ENCODE measurements around the gene PTPN9.
"Not testable (repeated sequence)": the region's sequence is repeated elsewhere in the genome, so short reads cannot be mapped to it uniquely, and the experiment has no call there.

PTPN9 gene

GRCh38 chr15:75448171-75448570 lies 130.9 kb downstream of the PTPN9 start:
- H3K9me3 ChIP-seq (ENCODE audit: control insufficient read depth, insufficient read depth, low read length); H3K9ac ChIP-seq (ENCODE audit: low read depth, low read length); H3K4me1 ChIP-seq (ENCODE audit: insufficient read depth, low read length); H3K36me3 ChIP-seq (ENCODE audit: insufficient read depth, low read length): not testable (repeated sequence)

- H3K36me3 ChIP-seq (ENCODE audit: insufficient read depth, low read length), result no peaks in the 10 kb centered on the region; the same call in 1 of the 2 replicates
- no peak overlapping the region for H3K9ac ChIP-seq (ENCODE audit: low read depth, low read length)
- no peaks in the 10 kb centered on the region for H3K4me1 ChIP-seq (ENCODE audit: insufficient read depth, low read length)
- H3K9me3 ChIP-seq (ENCODE audit: control insufficient read depth, insufficient read depth, low read length), result no peaks in the 10 kb centered on the region
Measured at GRCh38 chr15:75446151-75446550, 133.0 kb downstream of the PTPN9 start.

- not testable (repeated sequence) for H3K36me3 ChIP-seq (ENCODE audit: insufficient read depth, low read length); H3K9ac ChIP-seq (ENCODE audit: low read depth, low read length); H3K9me3 ChIP-seq (ENCODE audit: control insufficient read depth, insufficient read depth, low read length)
Measured at GRCh38 chr15:75445324-75445723, 133.8 kb downstream of the PTPN9 start.

GRCh38 chr15:75443972-75444453 lies 135.1 kb downstream of the PTPN9 start:
- not testable (repeated sequence) for H3K36me3 ChIP-seq (ENCODE audit: insufficient read depth, low read length); H3K9ac ChIP-seq (ENCODE audit: low read depth, low read length); H3K4me1 ChIP-seq (ENCODE audit: insufficient read depth, low read length); H3K9me3 ChIP-seq (ENCODE audit: control insufficient read depth, insufficient read depth, low read length)

More at GRCh38 chr15:75445324-75445723, 133.8 kb downstream of the PTPN9 start:
- H3K4me1 ChIP-seq (ENCODE audit: insufficient read depth, low read length), result not testable (repeated sequence)

- Histone ChIP-seq H3K4me1 (ENCODE audit: insufficient read depth, low read length) (no peaks in the 10 kb centered on the region), H3K9me3 (ENCODE audit: control insufficient read depth, insufficient read depth, low read length) (no peaks in the 10 kb centered on the region), H3K36me3 (ENCODE audit: insufficient read depth, low read length) (no peaks in the 10 kb centered on the region; the same call in 1 of the 2 replicates), H3K9ac (ENCODE audit: low read depth, low read length) (no peak overlapping the region)
Measured at GRCh38 chr15:75437721-75438120, 141.4 kb downstream of the PTPN9 start.

DNA sequence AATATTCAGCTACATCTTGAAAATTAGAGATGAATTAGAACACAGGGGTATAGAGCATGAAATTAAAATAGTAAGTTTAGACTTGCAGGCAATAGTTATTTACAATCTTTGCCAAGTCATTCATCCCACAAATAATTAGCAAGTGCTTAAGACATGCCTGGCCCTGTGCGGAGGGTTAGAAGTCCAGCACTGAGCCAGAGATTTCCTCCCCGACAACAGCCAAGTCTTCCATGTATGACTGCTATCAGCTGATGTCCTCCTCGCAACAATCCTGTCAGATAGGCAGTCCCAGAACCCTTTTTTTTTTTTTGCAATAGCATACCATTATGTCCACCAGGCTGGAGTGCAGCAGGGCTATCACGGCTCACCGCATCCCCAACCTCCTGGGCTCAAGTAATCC lies 142.2 kb downstream of the PTPN9 start:
- Histone ChIP-seq H3K4me1 (ENCODE audit: insufficient read depth, low read length) (no peaks in the 10 kb centered on the region), H3K36me3 (ENCODE audit: insufficient read depth, low read length) (no peaks in the 10 kb centered on the region; the same call in 1 of the 2 replicates), H3K9me3 (ENCODE audit: control insufficient read depth, insufficient read depth, low read length) (no peaks in the 10 kb centered on the region), H3K9ac (ENCODE audit: low read depth, low read length) (no peak overlapping the region)

DNA sequence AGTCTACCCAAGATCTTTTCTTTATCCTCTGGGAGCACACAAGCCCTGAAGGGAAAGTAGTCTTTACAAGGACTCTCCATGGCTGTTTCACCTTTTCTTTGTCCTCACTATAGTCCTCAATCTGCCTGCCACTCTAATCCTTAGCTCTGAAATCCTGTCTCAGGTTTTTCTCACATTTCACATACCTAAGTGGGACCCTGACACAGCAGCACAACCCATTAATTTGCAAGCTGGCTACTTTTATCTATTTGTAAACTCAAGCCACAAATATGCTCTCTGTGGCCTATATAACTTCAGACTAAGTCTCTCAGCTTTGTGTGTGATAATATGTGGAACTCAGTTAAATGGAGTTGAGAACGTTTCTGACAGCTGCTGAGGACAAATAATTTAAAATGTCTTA lies 147.4 kb downstream of the PTPN9 start:
- H3K36me3 ChIP-seq (ENCODE audit: insufficient read depth, low read length), result peaks cover 9% of the 10 kb centered on the region

GRCh38 chr15:75431270-75431669 lies 147.8 kb downstream of the PTPN9 start:
- Histone ChIP-seq H3K36me3 (ENCODE audit: insufficient read depth, low read length) (peaks cover 9% of the 10 kb centered on the region), H3K4me1 (ENCODE audit: insufficient read depth, low read length) (no peaks in the 10 kb centered on the region), H3K9me3 (ENCODE audit: control insufficient read depth, insufficient read depth, low read length) (no peaks in the 10 kb centered on the region), H3K9ac (ENCODE audit: low read depth, low read length) (no peak overlapping the region)

More for the DNA sequence above, 147.4 kb downstream of the PTPN9 start:
- Histone ChIP-seq H3K9me3 (ENCODE audit: control insufficient read depth, insufficient read depth, low read length) (no peaks in the 10 kb centered on the region), H3K4me1 (ENCODE audit: insufficient read depth, low read length) (no peaks in the 10 kb centered on the region), H3K9ac (ENCODE audit: low read depth, low read length) (no peak overlapping the region)

DNA sequence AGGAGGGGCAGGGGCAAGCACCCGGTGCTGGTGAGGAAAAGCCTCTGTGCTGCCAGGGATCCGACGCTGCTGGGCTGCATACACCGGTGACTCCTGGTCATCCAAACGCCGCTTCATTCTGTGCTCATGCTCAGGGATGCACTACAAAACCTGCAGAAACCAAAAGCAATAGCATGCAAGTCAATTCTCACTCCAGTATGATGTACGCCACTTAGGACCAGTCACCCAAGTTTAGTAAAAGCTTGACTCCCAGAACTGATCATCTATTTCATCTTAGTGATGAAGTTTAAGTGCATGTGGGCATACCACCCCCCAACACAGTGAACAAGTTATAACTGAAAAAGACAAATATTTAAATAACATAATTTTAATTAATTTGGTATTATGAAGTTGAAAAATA lies 148.9 kb downstream of the PTPN9 start:
- no peaks in the 10 kb centered on the region for H3K4me1 ChIP-seq (ENCODE audit: insufficient read depth, low read length)
- no peak overlapping the region for H3K9ac ChIP-seq (ENCODE audit: low read depth, low read length)
- no peaks in the 10 kb centered on the region for H3K9me3 ChIP-seq (ENCODE audit: control insufficient read depth, insufficient read depth, low read length)
- peaks cover 9% of the 10 kb centered on the region for H3K36me3 ChIP-seq (ENCODE audit: insufficient read depth, low read length)

DNA sequence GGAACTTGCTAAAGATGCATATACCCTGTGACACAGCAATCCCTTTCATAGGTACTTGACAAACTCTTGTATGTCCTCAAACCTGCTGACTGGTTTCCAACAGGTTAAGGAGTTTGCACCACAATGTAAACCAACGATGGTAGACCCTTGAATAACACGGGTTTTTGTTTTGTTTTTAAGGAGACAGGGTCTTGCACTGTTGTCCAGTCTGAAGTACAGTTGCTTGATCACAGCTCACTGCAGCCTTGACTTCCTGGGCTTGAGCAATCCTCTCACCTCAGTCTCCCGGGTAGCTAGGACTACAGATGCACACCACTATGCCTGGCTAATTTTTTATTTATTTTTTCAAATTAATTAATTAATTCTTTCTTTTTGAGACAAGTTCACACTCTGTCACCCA lies 151.0 kb downstream of the PTPN9 start:
- H3K4me1 ChIP-seq (ENCODE audit: insufficient read depth, low read length), result no peaks in the 10 kb centered on the region
- peaks cover 9% of the 10 kb centered on the region for H3K36me3 ChIP-seq (ENCODE audit: insufficient read depth, low read length)

DNA sequence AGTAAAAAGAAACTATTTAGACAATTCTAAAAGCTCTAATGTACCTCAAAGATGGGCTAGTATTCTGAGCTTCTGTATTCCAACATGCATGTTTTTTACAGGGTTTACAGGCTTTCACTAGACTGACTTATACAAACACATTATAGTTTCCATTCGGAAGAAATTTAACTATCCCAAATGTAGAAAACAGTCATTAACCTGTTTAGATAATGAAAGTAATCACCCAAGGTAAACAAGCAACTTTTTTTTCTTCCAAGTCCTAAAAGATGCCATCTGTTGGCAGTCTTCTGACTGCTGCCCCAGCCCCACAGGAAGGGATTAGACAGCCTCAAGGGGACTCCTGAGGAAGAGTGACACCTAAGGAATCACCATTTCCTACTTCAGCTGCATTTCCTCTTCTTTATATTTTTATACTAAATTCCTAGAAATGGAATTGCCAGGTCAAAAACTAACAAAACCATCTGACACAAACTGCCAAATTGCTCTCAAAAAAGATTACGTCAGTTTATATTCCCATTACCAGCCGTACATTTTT lies 153.1 kb downstream of the PTPN9 start:
- peaks cover 24% of the 10 kb centered on the region for H3K36me3 ChIP-seq (ENCODE audit: insufficient read depth, low read length)

More for the DNA sequence above, 151.0 kb downstream of the PTPN9 start:
- no peaks in the 10 kb centered on the region for H3K9me3 ChIP-seq (ENCODE audit: control insufficient read depth, insufficient read depth, low read length)
- no peak overlapping the region for H3K9ac ChIP-seq (ENCODE audit: low read depth, low read length)

GRCh38 chr15:75422554-75422953 lies 156.6 kb downstream of the PTPN9 start:
- Histone ChIP-seq H3K4me1 (ENCODE audit: insufficient read depth, low read length) (no peaks in the 10 kb centered on the region), H3K9me3 (ENCODE audit: control insufficient read depth, insufficient read depth, low read length) (no peaks in the 10 kb centered on the region), H3K36me3 (ENCODE audit: insufficient read depth, low read length) (peaks cover 18% of the 10 kb centered on the region), H3K9ac (ENCODE audit: low read depth, low read length) (no peak overlapping the region)

More for the DNA sequence above, 153.1 kb downstream of the PTPN9 start:
- no peak overlapping the region for H3K9ac ChIP-seq (ENCODE audit: low read depth, low read length)
- H3K4me1 ChIP-seq (ENCODE audit: insufficient read depth, low read length), result no peaks in the 10 kb centered on the region
- no peaks in the 10 kb centered on the region for H3K9me3 ChIP-seq (ENCODE audit: control insufficient read depth, insufficient read depth, low read length)

- no peaks in the 10 kb centered on the region for H3K4me1 ChIP-seq (ENCODE audit: insufficient read depth, low read length)
- H3K9me3 ChIP-seq (ENCODE audit: control insufficient read depth, insufficient read depth, low read length), result no peaks in the 10 kb centered on the region
- H3K9ac ChIP-seq (ENCODE audit: low read depth, low read length), result no peak overlapping the region
- H3K36me3 ChIP-seq (ENCODE audit: insufficient read depth, low read length), result peaks cover 18% of the 10 kb centered on the region
Measured at GRCh38 chr15:75420698-75421097, 158.4 kb downstream of the PTPN9 start.

DNA sequence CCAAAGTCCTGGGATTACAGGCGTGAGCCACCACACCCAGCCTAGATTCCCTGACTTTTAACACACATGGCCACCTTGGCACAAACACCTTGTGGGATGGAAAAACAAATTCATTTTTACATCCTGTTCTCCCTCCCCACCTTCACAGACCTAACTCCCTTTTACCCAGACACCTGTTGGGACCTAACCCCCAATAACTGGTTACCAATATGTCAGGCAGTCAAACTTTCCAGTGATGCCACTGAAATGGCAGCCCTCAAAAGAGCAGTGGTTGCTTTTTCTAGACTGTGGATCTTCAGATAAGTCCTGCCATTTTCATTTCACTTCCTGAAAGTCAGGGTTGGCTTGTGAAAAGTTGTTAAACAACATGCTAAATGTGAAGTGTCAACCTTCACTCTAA lies 162.5 kb downstream of the PTPN9 start:
- H3K9ac ChIP-seq (ENCODE audit: low read depth, low read length), result no peak overlapping the region
- no peaks in the 10 kb centered on the region for H3K9me3 ChIP-seq (ENCODE audit: control insufficient read depth, insufficient read depth, low read length)
- H3K36me3 ChIP-seq (ENCODE audit: insufficient read depth, low read length), result peaks cover 20% of the 10 kb centered on the region
- H3K4me1 ChIP-seq (ENCODE audit: insufficient read depth, low read length), result no peaks in the 10 kb centered on the region

All from ES-I3 (cell line).